ENCODE results near the gene UBAP1. TPM values are rescaled to one million over a fixed set of nuclear protein-coding genes. Genes with fewer than 3 reads are reported as not detected.
"Not testable (repeated sequence)": the region's sequence is repeated elsewhere in the genome, so short reads cannot be mapped to it uniquely, and the experiment has no call there.

Gene UBAP1
- total RNA-seq, 4 donors from 2014 or later = 49.2 to 101 (median 66.8) TPM

GRCh38 chr9:34242830-34243229 lies 64.0 kb downstream of the UBAP1 start:
- Histone ChIP-seq H3K27ac (peak overlapping the region; percentile 20 to 56 (median 40)), H3K4me1 (peaks cover 3 to 68% (median 21%) of the 10 kb centered on the region in 3 donors), H3K9me3 (no peaks in the 10 kb centered on the region), H3K27me3 (no peaks in the 10 kb centered on the region), H3K4me3 (no peak overlapping the region), H3K36me3 (peaks cover 0 to 28% of the 10 kb centered on the region in 2 donors)
- TF ChIP-seq, protein P1, sequence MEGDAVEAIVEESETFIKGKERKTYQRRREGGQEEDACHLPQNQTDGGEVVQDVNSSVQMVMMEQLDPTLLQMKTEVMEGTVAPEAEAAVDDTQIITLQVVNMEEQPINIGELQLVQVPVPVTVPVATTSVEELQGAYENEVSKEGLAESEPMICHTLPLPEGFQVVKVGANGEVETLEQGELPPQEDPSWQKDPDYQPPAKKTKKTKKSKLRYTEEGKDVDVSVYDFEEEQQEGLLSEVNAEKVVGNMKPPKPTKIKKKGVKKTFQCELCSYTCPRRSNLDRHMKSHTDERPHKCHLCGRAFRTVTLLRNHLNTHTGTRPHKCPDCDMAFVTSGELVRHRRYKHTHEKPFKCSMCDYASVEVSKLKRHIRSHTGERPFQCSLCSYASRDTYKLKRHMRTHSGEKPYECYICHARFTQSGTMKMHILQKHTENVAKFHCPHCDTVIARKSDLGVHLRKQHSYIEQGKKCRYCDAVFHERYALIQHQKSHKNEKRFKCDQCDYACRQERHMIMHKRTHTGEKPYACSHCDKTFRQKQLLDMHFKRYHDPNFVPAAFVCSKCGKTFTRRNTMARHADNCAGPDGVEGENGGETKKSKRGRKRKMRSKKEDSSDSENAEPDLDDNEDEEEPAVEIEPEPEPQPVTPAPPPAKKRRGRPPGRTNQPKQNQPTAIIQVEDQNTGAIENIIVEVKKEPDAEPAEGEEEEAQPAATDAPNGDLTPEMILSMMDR (IDR thresholded peaks at IDR 0.05) = no peak
- TF ChIP-seq POLR2A (IDR thresholded peaks at IDR 0.05) = no peak
- TF ChIP-seq POLR2AphosphoS5 (IDR thresholded peaks at IDR 0.05) = no peak
- TF ChIP-seq EP300 (IDR thresholded peaks at IDR 0.05) = no peak
- ATAC-seq = no peak
- WGBS, 2 donors (ENCODE audit: low coverage in 1 of 2) = 10 to 26% methylated on average over 2 of the region's 2 CpGs

DNA sequence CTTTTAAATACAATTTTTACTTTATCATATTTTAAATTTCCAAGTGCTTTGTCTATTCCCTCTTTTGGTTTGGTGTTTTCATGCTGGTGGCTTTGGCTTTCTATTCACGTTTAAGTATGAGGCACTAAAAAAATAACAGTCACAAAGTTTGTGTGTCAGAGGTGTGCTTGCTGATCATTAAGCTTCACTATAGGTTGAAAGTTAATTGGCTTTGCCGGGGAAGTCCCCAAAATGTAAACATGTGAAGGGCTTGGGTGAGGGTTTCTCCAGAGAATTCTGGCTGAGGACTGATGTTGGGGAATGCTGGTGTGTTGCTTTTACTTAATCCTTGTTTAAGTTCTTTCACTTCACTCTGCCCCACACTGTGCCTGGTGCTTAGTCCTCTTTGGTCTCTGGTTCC lies 66.4 kb downstream of the UBAP1 start:
- H3K27me3 ChIP-seq, H3K9me3 ChIP-seq, H3K27ac ChIP-seq, ATAC-seq, H3K4me3 ChIP-seq: not testable (repeated sequence)
- WGBS, 2 donors (ENCODE audit: low coverage in 1 of 2) = no CpG with 5 or more reads among the region's 2 CpGs
- H3K4me1 ChIP-seq = peaks cover 3 to 64% (median 9%) of the 10 kb centered on the region in 3 donors
- H3K36me3 ChIP-seq = peaks cover 0 to 49% of the 10 kb centered on the region in 2 donors

GRCh38 chr9:34246453-34246852 lies 67.6 kb downstream of the UBAP1 start:
- Histone ChIP-seq H3K27ac (no peak overlapping the region), H3K27me3 (no peaks in the 10 kb centered on the region), H3K4me3 (no peak overlapping the region), H3K9me3 (no peaks in the 10 kb centered on the region), H3K4me1 (peaks cover 3 to 64% (median 6%) of the 10 kb centered on the region in 3 donors), H3K36me3 (peaks cover 0 to 56% of the 10 kb centered on the region in 2 donors)
- no peak for TF ChIP-seq POLR2A (IDR thresholded peaks at IDR 0.05)
- no peak for TF ChIP-seq POLR2AphosphoS5 (IDR thresholded peaks at IDR 0.05)
- WGBS, 2 donors (ENCODE audit: low coverage in 1 of 2) = 73 to 87% methylated on average over 1 to 2 of the region's 2 CpGs
- ATAC-seq = no peak

GRCh38 chr9:34247782-34248181 lies 68.9 kb downstream of the UBAP1 start:
- TF ChIP-seq, protein P1 (IDR thresholded peaks at IDR 0.05) = peak in 1 of 4 experiments; percentile 3
- Histone ChIP-seq H3K36me3 (peaks cover 0 to 55% of the 10 kb centered on the region in 2 donors), H3K4me1 (peaks cover 3 to 70% (median 11%) of the 10 kb centered on the region in 3 donors), H3K27ac (peak overlapping the region in 1 of 4 donors; percentile 29)
- 29 to 41% methylated on average over 1 to 3 of the region's 4 CpGs for WGBS, 2 donors (ENCODE audit: low coverage in 1 of 2)
- H3K27me3 ChIP-seq, ATAC-seq, H3K4me3 ChIP-seq, H3K9me3 ChIP-seq: not testable (repeated sequence)

DNA sequence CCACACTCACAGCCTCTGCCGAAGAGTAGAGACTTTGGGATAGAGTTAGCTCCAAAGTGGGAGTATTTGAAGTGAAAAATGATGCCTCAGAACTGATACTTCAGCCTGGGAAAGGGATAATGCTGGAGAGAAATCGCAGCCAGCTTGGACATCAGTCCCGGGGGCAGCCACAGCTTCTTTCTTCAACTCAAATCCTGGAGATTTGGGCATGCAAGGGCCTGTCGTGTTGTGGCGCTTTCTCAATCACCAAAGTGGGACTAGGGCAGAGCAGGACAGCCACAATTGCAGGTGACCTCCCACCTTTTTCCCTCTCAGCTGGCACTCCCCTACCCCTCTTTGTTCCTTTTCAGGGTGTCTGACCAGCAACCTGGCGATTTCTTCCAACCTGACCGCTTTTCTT lies 70.4 kb downstream of the UBAP1 start:
- Histone ChIP-seq H3K27me3 (no peaks in the 10 kb centered on the region), H3K36me3 (peaks cover 0 to 55% of the 10 kb centered on the region in 2 donors), H3K4me3 (no peak overlapping the region), H3K4me1 (peaks cover 2 to 73% (median 19%) of the 10 kb centered on the region in 3 donors), H3K9me3 (no peaks in the 10 kb centered on the region), H3K27ac (no peak overlapping the region)
- ATAC-seq = no peak
- WGBS, 2 donors (ENCODE audit: low coverage in 1 of 2) = 85 to 93% methylated on average over 5 to 7 of the region's 7 CpGs
- TF ChIP-seq EP300 (IDR thresholded peaks at IDR 0.05) (no peak), POLR2A (IDR thresholded peaks at IDR 0.05) (no peak)

- Histone ChIP-seq H3K27me3 (no peaks in the 10 kb centered on the region), H3K27ac (no peak overlapping the region), H3K9me3 (no peaks in the 10 kb centered on the region), H3K4me3 (no peak overlapping the region), H3K4me1 (peaks cover 2 to 87% (median 34%) of the 10 kb centered on the region in 3 donors), H3K36me3 (peaks cover 0 to 55% of the 10 kb centered on the region in 2 donors)
- ATAC-seq = no peak
- WGBS, 2 donors (ENCODE audit: low coverage in 1 of 2) = 56 to 71% methylated on average over 2 of the region's 2 CpGs
- TF ChIP-seq EP300 (IDR thresholded peaks at IDR 0.05) (no peak), POLR2AphosphoS5 (IDR thresholded peaks at IDR 0.05) (no peak), POLR2A (IDR thresholded peaks at IDR 0.05) (no peak)
- TF ChIP-seq, protein P1 (IDR thresholded peaks at IDR 0.05) = no peak
Measured at GRCh38 chr9:34250721-34251120, 71.9 kb downstream of the UBAP1 start.
